Loucy (cell line): ENCODE data around the gene GSG1L.
"Not testable (repeated sequence)": the region's sequence is repeated elsewhere in the genome, so short reads cannot be mapped to it uniquely, and the experiment has no call there.

Experiments used
- H2AFZ ChIP-seq: fragments of 200-600 bp; sonication (generic); 2 replicates; pipeline ENCODE4 v1.6.0; 2016; ENCODE audit warnings: antibody characterized with exemption, mild to moderate bottlenecking, low read length, moderate library complexity
- H3F3A ChIP-seq: fragments of 200-600 bp; 2 replicates; pipeline ENCODE4 v1.6.0; 2016; ENCODE audit warnings: antibody characterized with exemption, low read depth, mild to moderate bottlenecking
- H3K27me3 ChIP-seq: fragments of 200-600 bp; sonication (generic); 2 replicates; pipeline ENCODE4 v1.6.1; 2014; ENCODE audit warnings: low read length, mild to moderate bottlenecking; ENCODE audit not compliant: insufficient read depth, poor library complexity, severe bottlenecking
- H3K36me3 ChIP-seq: fragments of 200-600 bp; sonication (generic); 2 replicates; pipeline ENCODE4 v1.6.1; 2016; ENCODE audit warnings: low read length; ENCODE audit not compliant: insufficient read depth
- H3K4me1 ChIP-seq: fragments of 200-600 bp; sonication (generic); 2 replicates; pipeline ENCODE4 v1.5.1; 2014; ENCODE audit warnings: low read length, mild to moderate bottlenecking; ENCODE audit not compliant: insufficient read depth, poor library complexity, severe bottlenecking
- H3K4me2 ChIP-seq: fragments of 200-600 bp; sonication (generic); 2 replicates; pipeline ENCODE4 v1.6.0; 2014; ENCODE audit warnings: antibody characterized with exemption, low read length, low read depth, mild to moderate bottlenecking; ENCODE audit not compliant: poor library complexity, severe bottlenecking
- H3K4me3 ChIP-seq: fragments of 200-600 bp; sonication (generic); 2 replicates; pipeline ENCODE4 v1.5.1; 2014; ENCODE audit warnings: low read length, mild to moderate bottlenecking, mixed read lengths; ENCODE audit not compliant: poor library complexity, severe bottlenecking
- H3K79me2 ChIP-seq: fragments of 200-600 bp; sonication (generic); 2 replicates; pipeline ENCODE4 v1.6.1; 2014; ENCODE audit warnings: low read length; ENCODE audit not compliant: insufficient read depth
- H3K9ac ChIP-seq: fragments of 200-600 bp; sonication (generic); 2 replicates; pipeline ENCODE4 v1.6.0; 2014; ENCODE audit warnings: mild to moderate bottlenecking, low read depth, low read length, moderate library complexity; ENCODE audit not compliant: poor library complexity, severe bottlenecking
- H3K9me2 ChIP-seq: fragments of 200-600 bp; sonication (generic); replicated peaks from 2 replicates; pipeline ENCODE4 v1.6.1; 2016; ENCODE audit warnings: low read depth, low read length, mixed read lengths
- H3K9me3 ChIP-seq: fragments of 200-600 bp; sonication (generic); 2 replicates; pipeline ENCODE4 v1.6.1; 2014; ENCODE audit warnings: mild to moderate bottlenecking, antibody characterized with exemption, low read length, low read depth; ENCODE audit not compliant: insufficient read depth
- H4K20me1 ChIP-seq: fragments of 200-600 bp; sonication (generic); 2 replicates; pipeline ENCODE4 v1.6.0; 2014; ENCODE audit warnings: antibody characterized with exemption, low read length, mild to moderate bottlenecking; ENCODE audit not compliant: insufficient read depth, poor library complexity, severe bottlenecking
- CTCF ChIP-seq: fragments of 200-600 bp; sonication (generic); conservative IDR thresholded peaks from 2 replicates; pipeline ENCODE4 v1.5.1; 2014; ENCODE audit warnings: mild to moderate bottlenecking, antibody characterized with exemption, low read length
- EZH2phosphoT487 ChIP-seq: fragments of 200-600 bp; IDR thresholded peaks from 2 replicates; pipeline ENCODE4 v1.6.1; 2018; ENCODE audit warnings: antibody characterized with exemption, mild to moderate bottlenecking, moderate library complexity, borderline replicate concordance

GSG1L gene

GRCh38 chr16:27980919-27981700 is 82.4 kb downstream of the GSG1L start:
- Histone ChIP-seq H3K9ac (no peak overlapping the region), H3K9me2 (no peaks in the 10 kb centered on the region), H4K20me1 (no peaks in the 10 kb centered on the region), H3K79me2 (no peaks in the 10 kb centered on the region), H3K27me3 (no peaks in the 10 kb centered on the region), H3F3A (no peaks in the 10 kb centered on the region), H3K9me3 (no peaks in the 10 kb centered on the region; the same call in 1 of the 2 replicates), H2AFZ (no peak overlapping the region), H3K4me3 (no peak overlapping the region), H3K36me3 (no peaks in the 10 kb centered on the region), H3K4me2 (no peak overlapping the region), H3K4me1 (no peaks in the 10 kb centered on the region)
- no peak for TF ChIP-seq EZH2phosphoT487
- TF ChIP-seq CTCF, result no peak

- H2AFZ ChIP-seq, result no peak overlapping the region
- H3K79me2 ChIP-seq, result no peaks in the 10 kb centered on the region
- H3K9ac ChIP-seq, result no peak overlapping the region
- TF ChIP-seq EZH2phosphoT487, result no peak
- no peaks in the 10 kb centered on the region for H3K9me2 ChIP-seq
- H4K20me1 ChIP-seq, result no peaks in the 10 kb centered on the region
- H3K27me3 ChIP-seq, result no peaks in the 10 kb centered on the region
- H3K36me3 ChIP-seq, result no peaks in the 10 kb centered on the region
- H3K4me2 ChIP-seq, result no peak overlapping the region
- H3F3A ChIP-seq, result no peaks in the 10 kb centered on the region
- no peaks in the 10 kb centered on the region for H3K4me1 ChIP-seq
- H3K9me3 ChIP-seq, result no peaks in the 10 kb centered on the region; the same call in 1 of the 2 replicates
- no peak overlapping the region for H3K4me3 ChIP-seq
These were observed 83.3 kb downstream of the GSG1L start for GRCh38 chr16:27980076-27980775.

- not testable (repeated sequence) for H2AFZ ChIP-seq, H3K4me2 ChIP-seq, H3F3A ChIP-seq, H4K20me1 ChIP-seq, H3K9me2 ChIP-seq, H3K79me2 ChIP-seq, H3K4me1 ChIP-seq, H3K36me3 ChIP-seq, H3K9ac ChIP-seq, H3K9me3 ChIP-seq, H3K27me3 ChIP-seq, H3K4me3 ChIP-seq
These were observed 83.8 kb downstream of the GSG1L start for GRCh38 chr16:27979668-27980067.

- Histone ChIP-seq H4K20me1 (no peaks in the 10 kb centered on the region), H3K9ac (no peak overlapping the region), H3F3A (no peaks in the 10 kb centered on the region), H3K79me2 (no peaks in the 10 kb centered on the region), H3K4me3 (no peak overlapping the region), H3K36me3 (no peaks in the 10 kb centered on the region), H3K9me2 (no peaks in the 10 kb centered on the region), H2AFZ (no peak overlapping the region), H3K9me3 (no peaks in the 10 kb centered on the region; the same call in 1 of the 2 replicates), H3K4me2 (no peak overlapping the region), H3K4me1 (no peaks in the 10 kb centered on the region), H3K27me3 (no peaks in the 10 kb centered on the region)
- TF ChIP-seq CTCF (no peak), EZH2phosphoT487 (no peak)
These were observed 84.6 kb downstream of the GSG1L start for GRCh38 chr16:27978876-27979275.
